Ovary (tissue), 3 donors: ENCODE measurements around the gene RIPOR3.

Source experiments
- EP300 ChIP-seq: sonication (generic); formaldehyde crosslinking; IDR thresholded peaks from one replicate; pipeline ENCODE4 v1.6.1; 2017; ENCODE audit warnings: antibody characterized with exemption
- POLR2A ChIP-seq: fragments of 450-650 bp; IDR thresholded peaks from one replicate; pipeline ENCODE4 v1.6.1; 2017; ENCODE audit warnings: antibody characterized with exemption, mild to moderate bottlenecking, moderate library complexity
- TF ChIP-seq, protein P1 (sequence below), 3 donors: fragments of 450-650 bp in 2 of 3; fragments of 200-600 bp in 1 of 3; IDR thresholded peaks; one replicate each; pipeline versions ENCODE4 v1.5.1 to v1.8.0; 2016 to 2022; ENCODE audit warnings: antibody characterized with exemption in 3 of 3, mild to moderate bottlenecking in 1 of 3
- donor health status: DM: no; HTN: no; CAD: no.

DNA sequence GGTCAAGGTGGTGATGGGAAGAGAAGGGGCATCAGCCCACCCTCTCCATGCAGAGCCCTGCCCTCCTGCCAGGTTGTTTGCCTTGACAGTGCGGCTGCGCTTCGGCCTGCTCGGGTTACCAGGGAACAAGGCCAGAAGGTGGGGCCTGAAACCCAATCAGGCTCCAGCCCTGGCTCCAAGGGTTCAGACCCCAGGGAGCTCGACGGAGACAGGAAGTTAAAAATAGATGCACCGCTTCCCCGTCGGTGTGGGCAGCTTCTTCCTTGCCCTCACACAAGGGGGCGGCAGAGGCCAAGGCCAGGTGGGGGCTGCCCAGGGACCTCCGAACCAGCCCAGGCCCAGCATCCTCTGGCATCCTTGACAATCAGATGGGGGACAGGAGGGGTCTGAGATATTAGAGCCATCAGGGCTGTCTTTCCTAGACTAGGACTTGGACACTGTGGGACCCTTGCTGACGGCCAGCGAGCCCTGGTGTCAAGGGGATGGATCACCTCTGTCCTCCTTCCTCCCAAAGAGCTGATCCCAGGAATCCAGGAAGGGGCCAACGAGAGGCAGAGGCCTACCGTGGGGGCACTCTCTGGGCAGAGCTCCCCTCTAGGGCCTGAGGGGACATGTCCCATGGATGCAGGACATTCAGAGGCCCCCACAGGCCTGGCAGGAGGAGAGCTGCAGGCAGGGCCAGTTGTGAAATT is 65.2 kb downstream of the RIPOR3 start:
- TF ChIP-seq POLR2A (no peak), EP300 (no peak)
- TF ChIP-seq, protein P1, sequence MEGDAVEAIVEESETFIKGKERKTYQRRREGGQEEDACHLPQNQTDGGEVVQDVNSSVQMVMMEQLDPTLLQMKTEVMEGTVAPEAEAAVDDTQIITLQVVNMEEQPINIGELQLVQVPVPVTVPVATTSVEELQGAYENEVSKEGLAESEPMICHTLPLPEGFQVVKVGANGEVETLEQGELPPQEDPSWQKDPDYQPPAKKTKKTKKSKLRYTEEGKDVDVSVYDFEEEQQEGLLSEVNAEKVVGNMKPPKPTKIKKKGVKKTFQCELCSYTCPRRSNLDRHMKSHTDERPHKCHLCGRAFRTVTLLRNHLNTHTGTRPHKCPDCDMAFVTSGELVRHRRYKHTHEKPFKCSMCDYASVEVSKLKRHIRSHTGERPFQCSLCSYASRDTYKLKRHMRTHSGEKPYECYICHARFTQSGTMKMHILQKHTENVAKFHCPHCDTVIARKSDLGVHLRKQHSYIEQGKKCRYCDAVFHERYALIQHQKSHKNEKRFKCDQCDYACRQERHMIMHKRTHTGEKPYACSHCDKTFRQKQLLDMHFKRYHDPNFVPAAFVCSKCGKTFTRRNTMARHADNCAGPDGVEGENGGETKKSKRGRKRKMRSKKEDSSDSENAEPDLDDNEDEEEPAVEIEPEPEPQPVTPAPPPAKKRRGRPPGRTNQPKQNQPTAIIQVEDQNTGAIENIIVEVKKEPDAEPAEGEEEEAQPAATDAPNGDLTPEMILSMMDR (IDR thresholded peaks at IDR 0.05) = peak; percentile 33 to 66 (median 66)
